GM10266 (cell line): ENCODE measurements around the gene FEZF1.

Experiments used
- DNase-seq: peaks from one replicate; pipeline ENCODE4 v3.0.0; 2012; ENCODE audit errors: extremely low spot score
- CTCF ChIP-seq: IDR thresholded peaks from 2 replicates; pipeline ENCODE4 v1.5.1; 2012; ENCODE audit warnings: mild to moderate bottlenecking, low read depth; ENCODE audit not compliant: control insufficient read depth, insufficient read depth; ENCODE audit errors: missing control alignments

FEZF1 gene

GRCh38 chr7:122255454-122255853, 49.1 kb downstream of the FEZF1 start:
- DNase-seq = no peak
- TF ChIP-seq CTCF = no peak
